GM19452 (cell line): ENCODE data around the gene EPHB3.
"Not testable (repeated sequence)": the region's sequence is repeated elsewhere in the genome, so short reads cannot be mapped to it uniquely, and the experiment has no call there.

Experiments
- ATAC-seq: cut with Tn5 transposase; IDR thresholded peaks from one replicate; pipeline ENCODE4 v1.9.1; 2021; ENCODE audit not compliant: unreplicated experiment

The EPHB3 gene

DNA sequence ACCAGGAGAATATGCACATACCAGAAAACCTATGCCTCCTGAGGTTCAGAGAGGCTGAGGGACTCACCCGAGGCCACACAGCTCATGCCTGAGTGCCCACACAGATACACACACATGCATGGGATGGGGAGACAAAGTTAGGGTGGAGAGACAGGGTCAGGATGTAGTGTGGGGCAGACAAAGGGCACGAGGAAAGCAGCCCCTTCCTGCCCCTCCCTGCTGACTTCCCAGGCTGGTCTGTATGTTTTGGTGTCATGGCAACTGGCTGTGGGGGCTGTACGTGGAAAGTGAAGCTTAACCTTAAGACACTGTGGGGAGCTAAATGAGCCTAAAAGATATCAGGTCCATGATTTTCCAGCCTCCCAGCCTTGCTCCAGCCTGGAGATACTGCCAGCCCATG lies 57.8 kb downstream of the EPHB3 start:
- ATAC-seq, result no peak

GRCh38 chr3:184619787-184620430 lies 58.3 kb downstream of the EPHB3 start:
- no peak for ATAC-seq

- no peak for ATAC-seq
Observed at GRCh38 chr3:184620475-184621119, 59.0 kb downstream of the EPHB3 start.

- not testable (repeated sequence) for ATAC-seq
Observed at GRCh38 chr3:184622156-184622555, 60.6 kb downstream of the EPHB3 start.

- ATAC-seq, result no peak
Observed at GRCh38 chr3:184626923-184627322, 65.3 kb downstream of the EPHB3 start.

DNA sequence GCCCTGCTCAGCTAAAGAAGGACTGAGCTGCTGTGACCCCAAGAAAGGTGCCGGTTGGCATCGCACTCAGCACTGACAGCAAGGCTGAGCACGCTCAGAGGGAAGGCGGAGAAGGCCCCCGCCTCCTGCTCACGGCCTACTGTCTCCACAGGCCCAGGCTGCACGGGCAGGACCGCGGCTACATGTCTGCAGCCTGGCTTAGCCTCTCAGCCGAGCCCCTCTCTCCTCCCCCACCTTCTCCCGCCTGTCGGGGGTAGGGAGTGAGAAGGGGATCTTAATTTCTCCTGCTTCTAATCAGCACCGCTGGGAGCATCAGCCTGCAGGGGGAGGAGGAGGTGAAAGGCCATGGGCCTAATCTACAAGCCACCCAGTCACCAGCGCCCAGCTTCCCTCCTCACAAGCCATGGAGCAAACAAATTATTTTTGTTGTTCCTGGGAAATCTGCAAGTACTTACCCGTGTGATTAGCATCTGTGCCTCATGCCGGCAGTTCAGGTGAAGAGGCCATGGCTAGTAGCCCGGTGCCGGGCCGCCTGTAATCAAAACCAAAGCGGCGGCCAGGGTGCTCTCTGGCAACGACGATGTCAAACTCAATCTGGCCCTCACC lies 68.1 kb downstream of the EPHB3 start:
- ATAC-seq, result no peak

GRCh38 chr3:184630861-184631471 lies 69.4 kb downstream of the EPHB3 start:
- ATAC-seq, result no peak

GRCh38 chr3:184631472-184631861 lies 69.9 kb downstream of the EPHB3 start:
- ATAC-seq, result no peak
